Neural crest cell (in vitro differentiated cells): ENCODE results near the gene PTPN5. TPM values are rescaled to one million over a fixed set of nuclear protein-coding genes. Genes with fewer than 3 reads are reported as not detected.
"Not testable (repeated sequence)": the region's sequence is repeated elsewhere in the genome, so short reads cannot be mapped to it uniquely, and the experiment has no call there.

Experiments
- DNase-seq: peaks from one replicate; pipeline ENCODE4 v3.0.0; 2021; ENCODE audit warnings: low read depth, mixed read lengths, low spot score
- H3K27ac Mint-ChIP-seq: one replicate; pipeline ENCODE4 v1.8.0; 2021; ENCODE audit warnings: mild to moderate bottlenecking, mixed read lengths; ENCODE audit not compliant: unreplicated experiment
- H3K27me3 Mint-ChIP-seq: 2 replicates; pipeline ENCODE4 v1.8.0; 2021; ENCODE audit warnings: low read depth, mild to moderate bottlenecking, mixed read lengths
- H3K36me3 Mint-ChIP-seq: 2 replicates; pipeline ENCODE4 v1.8.0; 2021; ENCODE audit warnings: low read depth, mild to moderate bottlenecking, mixed read lengths
- H3K4me1 Mint-ChIP-seq: 2 replicates; pipeline ENCODE4 v1.8.0; 2021; ENCODE audit warnings: mixed read lengths
- H3K4me3 Mint-ChIP-seq: one replicate; pipeline ENCODE4 v1.8.0; 2021; ENCODE audit warnings: mild to moderate bottlenecking, mixed read lengths
- H3K9me3 Mint-ChIP-seq: 2 replicates; pipeline ENCODE4 v1.8.0; 2021; ENCODE audit warnings: mixed read lengths
- CTCF ChIP-seq: fragments of 200-600 bp; sonication (generic); conservative IDR thresholded peaks from 2 replicates; pipeline ENCODE4 v1.5.0; 2021; ENCODE audit warnings: antibody characterized with exemption, mild to moderate bottlenecking
- total RNA-seq: library from RNA; stranded (reverse); gene quantifications from 2 replicates; pipeline ENCODE4 v1.2.1, GENCODE V29; 2021

PTPN5 gene
- total RNA-seq, 1 donor from 2014 or later: 6.1 TPM

GRCh38 chr11:18692941-18693760 is 98.4 kb downstream of the PTPN5 start:
- DNase-seq: no peak
- Mint-ChIP-seq H3K4me1 (peaks cover 3% of the 10 kb centered on the region), H3K9me3 (no peaks in the 10 kb centered on the region), H3K36me3 (no peaks in the 10 kb centered on the region), H3K27ac (no peak overlapping the region), H3K4me3 (no peak overlapping the region), H3K27me3 (peaks cover 42% of the 10 kb centered on the region)
- no peak for TF ChIP-seq CTCF

- not testable (repeated sequence) for H3K27ac Mint-ChIP-seq, H3K36me3 Mint-ChIP-seq, H3K9me3 Mint-ChIP-seq, DNase-seq, H3K4me3 Mint-ChIP-seq, H3K4me1 Mint-ChIP-seq
- peaks cover 27% of the 10 kb centered on the region for H3K27me3 Mint-ChIP-seq
Observed at GRCh38 chr11:18691467-18692140, 100.0 kb downstream of the PTPN5 start.

GRCh38 chr11:18684267-18684666 is 107.3 kb downstream of the PTPN5 start:
- Mint-ChIP-seq H3K9me3 (no peaks in the 10 kb centered on the region), H3K4me3 (no peak overlapping the region), H3K27me3 (no peaks in the 10 kb centered on the region), H3K27ac (no peak overlapping the region), H3K4me1 (peaks cover 21% of the 10 kb centered on the region), H3K36me3 (no peaks in the 10 kb centered on the region)
- no peak for DNase-seq
- TF ChIP-seq CTCF: no peak

- Mint-ChIP-seq H3K36me3 (no peaks in the 10 kb centered on the region), H3K27ac (no peak overlapping the region), H3K4me3 (no peak overlapping the region), H3K27me3 (no peaks in the 10 kb centered on the region), H3K4me1 (peaks cover 21% of the 10 kb centered on the region), H3K9me3 (no peaks in the 10 kb centered on the region)
- no peak for TF ChIP-seq CTCF
- DNase-seq: no peak
Observed at GRCh38 chr11:18682466-18682865, 109.1 kb downstream of the PTPN5 start.

- H3K4me1 Mint-ChIP-seq: peaks cover 21% of the 10 kb centered on the region
- DNase-seq, H3K4me3 Mint-ChIP-seq, H3K27ac Mint-ChIP-seq, H3K27me3 Mint-ChIP-seq, H3K36me3 Mint-ChIP-seq, H3K9me3 Mint-ChIP-seq: not testable (repeated sequence)
Observed at GRCh38 chr11:18681949-18682348, 109.6 kb downstream of the PTPN5 start.

Other genes with a start within 250 kb of the PTPN5 start
- 10.2 and 11.1 TPM in 2 replicates for gene UEVLD, start 203.1 kb downstream of the PTPN5 start, total RNA-seq
- 4.1 and 4.4 TPM in 2 replicates for gene MISFA, start 192.0 kb downstream of the PTPN5 start, total RNA-seq
- 15.7 and 17.2 TPM in 2 replicates for gene SPTY2D1, start 157.5 kb downstream of the PTPN5 start, total RNA-seq
- 1.5 and 1.7 TPM in 2 replicates for gene TMEM86A, start 93.0 kb downstream of the PTPN5 start, total RNA-seq
- gene IGSF22, start 65.6 kb downstream of the PTPN5 start, total RNA-seq: 0.19 and 0.50 TPM in 2 replicates
- gene MRGPRX1, start 147.6 kb upstream of the PTPN5 start, total RNA-seq: not detected in 2 replicates